ELF-1 (cell line): ENCODE measurements around the gene ATP6V1A.
"Not testable (repeated sequence)": the region's sequence is repeated elsewhere in the genome, so short reads cannot be mapped to it uniquely, and the experiment has no call there.

ENCODE experiments used
- DNase-seq: peaks from one replicate; pipeline ENCODE4 v3.0.0-alpha.2; 2016; ENCODE audit warnings: low read depth, low spot score

Gene ATP6V1A

GRCh38 chr3:113828600-113828999, 81.8 kb downstream of the ATP6V1A start:
- DNase-seq, result no peak

- DNase-seq, result no peak
These were observed 82.9 kb downstream of the ATP6V1A start for GRCh38 chr3:113829576-113830354.

- DNase-seq, result no peak
These were observed 84.2 kb downstream of the ATP6V1A start for GRCh38 chr3:113831103-113831355.

GRCh38 chr3:113832477-113833164, 85.8 kb downstream of the ATP6V1A start:
- no peak for DNase-seq

GRCh38 chr3:113834983-113835382, 88.1 kb downstream of the ATP6V1A start:
- no peak for DNase-seq

GRCh38 chr3:113838631-113839209, 91.9 kb downstream of the ATP6V1A start, which contains the start of gene GRAMD1C:
TSS of gene GRAMD1C (plus strand) at chr3:113838788. CDS start at chr3:113838910, 122 bp downstream.
- peak; percentile 93 for DNase-seq

GRCh38 chr3:113839551-113839950, 92.7 kb downstream of the ATP6V1A start:
- DNase-seq, result no peak

GRCh38 chr3:113844622-113845222, 97.9 kb downstream of the ATP6V1A start:
- no peak for DNase-seq

GRCh38 chr3:113847247-113847646, 100.4 kb downstream of the ATP6V1A start:
- DNase-seq, result no peak

GRCh38 chr3:113847664-113848461, 101.0 kb downstream of the ATP6V1A start:
- DNase-seq, result no peak

- not testable (repeated sequence) for DNase-seq
These were observed 102.2 kb downstream of the ATP6V1A start for GRCh38 chr3:113849071-113849470.

- not testable (repeated sequence) for DNase-seq
These were observed 103.0 kb downstream of the ATP6V1A start for GRCh38 chr3:113849841-113850240.

GRCh38 chr3:113850391-113850790, 103.6 kb downstream of the ATP6V1A start:
- DNase-seq, result not testable (repeated sequence)

- DNase-seq, result no peak
These were observed 105.7 kb downstream of the ATP6V1A start for GRCh38 chr3:113852506-113852905.
